HL-60/S4 treated with phorbol 12-myristate 13-acetate at 8.2 ng/mL for 4 days and 3 days (cell line): ENCODE results near the gene DEF6.

ENCODE experiments used
- in situ Hi-C: fragments of 300-500 bp; cut with MboI; formaldehyde crosslinking; loops from 2 replicates; pipeline ENCODE4 v1.15.0; 2022; ENCODE audit warnings: low sequenced_read_pairs

The DEF6 gene, protein sequence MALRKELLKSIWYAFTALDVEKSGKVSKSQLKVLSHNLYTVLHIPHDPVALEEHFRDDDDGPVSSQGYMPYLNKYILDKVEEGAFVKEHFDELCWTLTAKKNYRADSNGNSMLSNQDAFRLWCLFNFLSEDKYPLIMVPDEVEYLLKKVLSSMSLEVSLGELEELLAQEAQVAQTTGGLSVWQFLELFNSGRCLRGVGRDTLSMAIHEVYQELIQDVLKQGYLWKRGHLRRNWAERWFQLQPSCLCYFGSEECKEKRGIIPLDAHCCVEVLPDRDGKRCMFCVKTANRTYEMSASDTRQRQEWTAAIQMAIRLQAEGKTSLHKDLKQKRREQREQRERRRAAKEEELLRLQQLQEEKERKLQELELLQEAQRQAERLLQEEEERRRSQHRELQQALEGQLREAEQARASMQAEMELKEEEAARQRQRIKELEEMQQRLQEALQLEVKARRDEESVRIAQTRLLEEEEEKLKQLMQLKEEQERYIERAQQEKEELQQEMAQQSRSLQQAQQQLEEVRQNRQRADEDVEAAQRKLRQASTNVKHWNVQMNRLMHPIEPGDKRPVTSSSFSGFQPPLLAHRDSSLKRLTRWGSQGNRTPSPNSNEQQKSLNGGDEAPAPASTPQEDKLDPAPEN

GRCh38 chr6:35297601-35298481, at the start of gene DEF6:
Gene DEF6, plus strand, starts transcription at chr6:35297818. Its CDS starts 39 bp downstream, at chr6:35297857.
- in situ Hi-C loops = loop anchor here (10.0 kb wide), 1 partner anchor 157 kb away; the partner anchor contains the start of gene FANCE

DNA sequence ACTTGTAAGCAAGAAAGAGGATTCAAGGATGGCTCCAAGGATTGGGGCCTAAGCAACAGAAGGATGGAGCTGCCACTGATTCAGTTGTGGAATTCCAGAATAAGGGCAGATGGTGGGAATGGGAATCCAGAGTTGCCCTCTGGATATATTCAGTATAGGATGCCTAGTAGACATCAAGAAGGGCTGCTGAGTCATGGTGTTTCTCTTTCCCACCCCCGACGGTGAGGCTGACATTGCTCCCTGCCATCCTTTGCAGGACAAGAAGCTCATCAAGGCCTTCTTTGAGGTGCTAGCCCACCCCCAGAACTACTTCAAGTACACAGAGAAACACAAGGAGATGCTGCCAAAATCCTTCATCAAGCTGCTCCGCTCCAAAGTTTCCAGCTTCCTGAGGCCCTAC, 49.3 kb upstream of the DEF6 start:
- in situ Hi-C loops = loop anchor here (25.0 kb wide), 1 partner anchor 261 kb away; no protein-coding TSS in a partner anchor

- in situ Hi-C loops = loop anchor here (25.0 kb wide), 1 partner anchor 262 kb away; no protein-coding TSS in a partner anchor
Measured at GRCh38 chr6:35248965-35249364, 48.7 kb upstream of the DEF6 start.

GRCh38 chr6:35251949-35252348, 45.7 kb upstream of the DEF6 start:
- in situ Hi-C loops = no loop called here

DNA sequence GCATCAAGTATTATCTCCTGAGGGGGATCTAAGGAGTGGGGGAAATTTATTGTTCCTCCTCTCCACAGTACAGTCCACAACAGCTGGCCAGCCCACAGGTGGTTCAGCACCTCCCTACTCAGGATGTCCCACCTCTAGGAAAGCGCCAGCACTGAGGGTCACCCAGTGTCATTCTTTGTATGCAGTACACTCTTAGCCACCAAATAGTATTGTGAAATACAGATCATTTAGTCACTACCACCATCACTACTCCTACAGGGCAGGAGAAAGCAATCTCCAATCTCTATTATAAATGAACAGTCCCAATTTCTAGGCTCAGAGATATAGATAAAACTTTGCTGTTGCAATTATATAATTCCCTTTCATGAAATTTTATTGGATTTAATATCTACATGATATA, 44.4 kb upstream of the DEF6 start:
- in situ Hi-C loops = no loop called here

DNA sequence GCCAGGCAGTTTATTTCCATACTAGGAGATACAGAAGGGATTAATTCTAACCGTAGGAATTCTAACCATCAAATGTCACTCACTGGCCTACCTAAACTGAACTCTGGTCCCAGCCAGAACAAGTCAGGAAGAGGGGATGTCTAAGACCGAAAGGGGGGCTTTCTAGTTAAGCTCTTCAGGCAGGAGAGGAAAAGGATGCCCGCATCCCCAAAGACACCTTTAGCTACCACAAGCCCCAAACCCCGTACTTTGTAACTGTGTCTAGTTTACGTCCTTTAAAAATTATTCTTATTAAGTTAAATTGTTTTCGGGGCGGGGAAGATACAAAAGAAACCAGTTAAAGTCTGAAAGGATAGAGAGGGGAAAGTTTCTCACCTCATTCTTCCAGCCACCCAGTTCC, 39.3 kb upstream of the DEF6 start:
- in situ Hi-C loops = no loop called here

GRCh38 chr6:35258858-35259193, 38.8 kb upstream of the DEF6 start:
- in situ Hi-C loops = no loop called here

GRCh38 chr6:35259194-35259947, 38.2 kb upstream of the DEF6 start, which contains the start of gene ZNF76:
Gene ZNF76, plus strand, starts transcription at chr6:35259735. Its CDS starts 21,417 bp downstream, at chr6:35281152.
- in situ Hi-C loops = no loop called here

GRCh38 chr6:35259948-35260590, 37.5 kb upstream of the DEF6 start:
- in situ Hi-C loops = no loop called here

DNA sequence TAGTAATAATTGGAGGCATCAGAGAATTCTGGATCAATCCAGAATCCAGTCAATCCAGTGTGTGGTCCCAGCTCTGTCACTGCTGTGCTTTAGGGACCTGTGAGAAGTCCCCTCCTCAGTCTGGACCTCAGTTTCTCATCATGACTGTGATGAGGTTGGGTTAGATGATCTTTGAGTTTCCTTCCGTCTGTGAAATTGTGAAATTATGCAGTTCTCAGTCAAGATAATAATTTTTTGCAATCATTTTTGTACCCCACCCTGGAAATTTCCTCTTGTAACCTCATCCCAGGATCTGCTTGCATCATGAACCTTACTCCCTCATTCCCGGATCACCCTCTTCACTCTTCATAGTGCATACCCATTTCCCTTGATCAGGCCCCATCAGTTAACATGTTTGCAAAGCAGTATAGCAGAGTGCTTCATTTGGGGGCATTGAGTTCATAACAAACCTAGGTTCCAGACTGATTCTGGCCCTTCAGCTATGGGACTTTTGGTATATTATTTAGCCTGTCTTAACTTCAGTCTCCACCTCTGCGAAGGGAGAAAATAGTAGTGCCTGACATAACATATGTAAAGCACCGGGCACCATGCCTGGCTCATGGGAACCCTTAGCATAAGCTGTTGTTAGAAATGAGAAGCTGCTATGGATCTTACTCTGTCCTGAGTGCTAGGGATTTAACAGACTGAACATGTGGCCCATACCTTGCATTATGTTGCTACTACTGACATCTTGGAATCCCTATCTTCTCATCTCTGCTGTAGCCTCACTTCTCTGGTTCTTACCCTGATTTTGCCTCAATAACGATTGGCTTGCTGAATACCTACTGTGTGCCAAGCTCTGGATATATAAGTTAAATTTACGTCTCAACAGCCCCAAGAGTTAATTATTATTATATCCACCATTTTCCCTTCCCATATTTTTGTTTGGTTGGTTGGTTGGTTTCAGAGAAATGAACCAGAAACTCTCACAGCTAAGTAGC, 36.7 kb upstream of the DEF6 start:
- in situ Hi-C loops = no loop called here

GRCh38 chr6:35262596-35262995, 35.0 kb upstream of the DEF6 start:
- in situ Hi-C loops = no loop called here

- in situ Hi-C loops = no loop called here
Measured at GRCh38 chr6:35264550-35265274, 32.9 kb upstream of the DEF6 start.

GRCh38 chr6:35265523-35265922, 32.1 kb upstream of the DEF6 start:
- in situ Hi-C loops = no loop called here

DNA sequence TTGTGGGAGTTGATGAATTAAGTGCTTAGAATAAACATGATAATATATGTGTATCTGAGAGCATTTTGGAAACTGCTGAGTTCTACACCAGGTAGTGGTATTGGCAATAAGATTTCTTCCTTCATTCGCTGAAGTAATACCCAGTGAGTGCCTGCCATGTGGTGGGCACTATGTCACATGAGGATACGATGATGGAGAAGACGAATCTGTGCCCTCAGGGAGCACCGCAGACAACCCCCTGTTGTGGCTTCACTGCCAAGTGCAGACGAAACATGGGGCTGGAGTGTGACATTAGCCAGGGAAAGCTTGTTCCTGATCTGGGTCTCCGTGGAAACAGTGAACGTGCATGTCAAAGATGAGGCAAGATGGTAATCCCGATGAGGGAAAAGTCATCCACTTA, 30.2 kb upstream of the DEF6 start:
- in situ Hi-C loops = no loop called here

GRCh38 chr6:35267897-35268296, 29.7 kb upstream of the DEF6 start:
- in situ Hi-C loops = no loop called here

GRCh38 chr6:35272005-35272404, 25.6 kb upstream of the DEF6 start:
- in situ Hi-C loops = no loop called here

GRCh38 chr6:35273822-35274559, 23.6 kb upstream of the DEF6 start:
- in situ Hi-C loops = no loop called here
